Frontal cortex (tissue), 1 donor: Measurements from ENCODE around the gene SULT2A1. TPM values are rescaled to one million over a fixed set of nuclear protein-coding genes. Genes with fewer than 3 reads are reported as not detected.

Source experiments
- total RNA-seq: library from RNA; depleted of rRNA; stranded (reverse); fragments of >200 nt; gene quantifications from one replicate; pipeline ENCODE4 v1.2.3, GENCODE V29; 2014

Gene SULT2A1
- total RNA-seq, 1 donor from 2014 or later = not detected

Other genes with a start within 250 kb of the SULT2A1 start
- 1.2 TPM for gene EHD2, start 172.9 kb downstream of the SULT2A1 start, total RNA-seq
- gene NOP53, start 140.8 kb downstream of the SULT2A1 start, total RNA-seq = 88.0 TPM
- 296 TPM for gene SELENOW, start 107.6 kb downstream of the SULT2A1 start, total RNA-seq
- not detected for gene TPRX1, start 81.8 kb downstream of the SULT2A1 start, total RNA-seq
- not detected for gene CRX, start 64.4 kb downstream of the SULT2A1 start, total RNA-seq
- not detected for gene TPRX2, start 27.1 kb downstream of the SULT2A1 start, total RNA-seq
- not detected for gene BSPH1, start 105.9 kb upstream of the SULT2A1 start, total RNA-seq
- not detected for gene ELSPBP1, start 108.3 kb upstream of the SULT2A1 start, total RNA-seq
- not detected for gene CABP5, start 157.8 kb upstream of the SULT2A1 start, total RNA-seq
- gene PLA2G4C, start 224.5 kb upstream of the SULT2A1 start, total RNA-seq = 11.4 TPM